ENCODE results near the gene CAPN7. TPM values are rescaled to one million over a fixed set of nuclear protein-coding genes. Genes with fewer than 3 reads are reported as not detected.

The CAPN7 gene
- polyA plus RNA-seq, 2 donors = 11.2 to 11.9 TPM

DNA sequence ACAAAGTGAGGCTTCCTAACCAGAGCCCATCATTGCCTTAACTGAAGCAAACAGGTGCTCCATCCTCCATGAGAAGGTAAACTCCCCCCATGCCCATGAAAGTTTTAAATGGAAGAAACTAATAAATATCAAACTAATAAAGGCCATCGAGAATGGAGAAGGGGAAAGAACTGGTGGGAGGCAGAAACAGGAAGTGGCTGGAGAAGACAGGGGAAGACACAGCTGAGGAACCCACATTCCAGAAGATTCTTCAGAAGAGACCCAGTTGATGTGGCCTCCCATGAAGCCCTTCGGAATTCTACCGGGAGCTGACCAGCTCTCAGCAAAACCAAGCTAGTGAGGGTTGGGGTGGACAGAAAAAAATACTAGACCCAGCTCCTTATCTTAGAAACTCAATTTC is 84.7 kb downstream of the CAPN7 start:
- WGBS, 2 donors = 91 to 92% methylated on average over 3 of the region's 3 CpGs
- H3K27ac ChIP-seq (ENCODE audit: low read depth in 2 of 2, low read length in 1 of 2) = peak overlapping the region in 1 of 2 donors; percentile 33
- peaks cover 2 to 4% of the 10 kb centered on the region in 2 donors for H3K4me1 ChIP-seq (ENCODE audit: control insufficient read depth in 2 of 2, insufficient read depth in 2 of 2, low read length in 1 of 2)

DNA sequence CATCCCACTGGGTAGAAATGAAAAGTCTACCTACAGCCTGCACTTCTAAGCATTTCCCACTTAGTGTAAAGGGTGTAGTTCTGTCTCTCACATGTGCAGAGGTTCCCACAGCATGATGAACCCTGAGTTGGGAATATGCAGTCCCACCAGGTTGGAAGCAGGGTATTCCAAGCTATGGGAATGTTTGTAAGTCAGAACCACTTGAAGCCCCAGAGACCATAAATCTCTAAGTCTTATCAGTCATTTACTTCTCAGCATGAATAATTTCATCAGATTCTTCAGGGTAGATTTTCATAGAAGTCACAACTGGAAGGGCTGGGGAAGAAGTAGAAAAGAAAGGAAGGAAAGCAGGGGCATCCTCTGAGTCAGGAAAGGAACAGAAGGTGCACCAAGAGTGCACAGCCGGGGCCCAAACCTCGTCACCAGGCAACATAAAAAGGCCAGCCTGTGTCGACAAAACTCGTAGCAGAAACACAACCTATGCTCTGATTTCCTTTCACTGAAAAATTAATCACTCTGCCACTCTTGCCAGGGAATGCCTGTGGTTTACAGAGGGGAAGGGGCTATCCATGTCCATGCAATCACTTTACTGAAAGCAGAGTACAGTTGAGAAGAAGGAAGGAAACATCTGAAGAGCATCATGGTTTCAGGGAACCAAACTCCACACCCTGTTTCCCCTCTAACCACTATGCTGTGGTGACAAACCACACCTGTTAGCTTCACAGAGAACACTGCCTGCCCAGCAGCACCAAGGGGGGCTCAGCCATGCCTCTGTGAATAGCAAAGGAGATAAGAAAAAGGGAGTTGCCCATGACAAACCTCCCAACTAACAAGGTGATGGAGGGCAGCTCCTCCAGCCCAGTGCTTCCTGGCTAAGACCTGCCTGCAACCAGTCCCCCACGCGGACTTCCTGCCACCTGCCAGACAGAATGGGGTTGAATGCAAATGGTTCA is 85.8 kb downstream of the CAPN7 start:
- Histone ChIP-seq H3K9me3 (ENCODE audit: control insufficient read depth in 2 of 2, insufficient read depth in 1 of 2, low read depth in 1 of 2, low read length in 1 of 2) (no peaks in the 10 kb centered on the region), H3K4me1 (ENCODE audit: control insufficient read depth in 2 of 2, insufficient read depth in 2 of 2, low read length in 1 of 2) (peaks cover 2 to 4% of the 10 kb centered on the region in 2 donors), H3K4me3 (ENCODE audit: low read depth in 1 of 2, low read length in 2 of 2) (no peak overlapping the region), H3K27ac (ENCODE audit: low read depth in 2 of 2, low read length in 1 of 2) (peak overlapping the region; percentile 17 to 52), H3K27me3 (ENCODE audit: control insufficient read depth in 1 of 2, insufficient read depth in 2 of 2, low read length in 2 of 2) (no peaks in the 10 kb centered on the region), H3K36me3 (ENCODE audit: control insufficient read depth in 2 of 2, insufficient read depth in 2 of 2, low read length in 1 of 2) (no peaks in the 10 kb centered on the region)
- WGBS, 2 donors = 64 to 71% methylated on average over 6 of the region's 6 CpGs

More for the DNA sequence above, 84.7 kb downstream of the CAPN7 start:
- no peaks in the 10 kb centered on the region for H3K27me3 ChIP-seq (ENCODE audit: control insufficient read depth in 1 of 2, insufficient read depth in 2 of 2, low read length in 2 of 2)
- H3K36me3 ChIP-seq (ENCODE audit: control insufficient read depth in 2 of 2, insufficient read depth in 2 of 2, low read length in 1 of 2) = no peaks in the 10 kb centered on the region
- no peak overlapping the region for H3K4me3 ChIP-seq (ENCODE audit: low read depth in 1 of 2, low read length in 2 of 2)
- H3K9me3 ChIP-seq (ENCODE audit: control insufficient read depth in 2 of 2, insufficient read depth in 1 of 2, low read depth in 1 of 2, low read length in 1 of 2) = no peaks in the 10 kb centered on the region

DNA sequence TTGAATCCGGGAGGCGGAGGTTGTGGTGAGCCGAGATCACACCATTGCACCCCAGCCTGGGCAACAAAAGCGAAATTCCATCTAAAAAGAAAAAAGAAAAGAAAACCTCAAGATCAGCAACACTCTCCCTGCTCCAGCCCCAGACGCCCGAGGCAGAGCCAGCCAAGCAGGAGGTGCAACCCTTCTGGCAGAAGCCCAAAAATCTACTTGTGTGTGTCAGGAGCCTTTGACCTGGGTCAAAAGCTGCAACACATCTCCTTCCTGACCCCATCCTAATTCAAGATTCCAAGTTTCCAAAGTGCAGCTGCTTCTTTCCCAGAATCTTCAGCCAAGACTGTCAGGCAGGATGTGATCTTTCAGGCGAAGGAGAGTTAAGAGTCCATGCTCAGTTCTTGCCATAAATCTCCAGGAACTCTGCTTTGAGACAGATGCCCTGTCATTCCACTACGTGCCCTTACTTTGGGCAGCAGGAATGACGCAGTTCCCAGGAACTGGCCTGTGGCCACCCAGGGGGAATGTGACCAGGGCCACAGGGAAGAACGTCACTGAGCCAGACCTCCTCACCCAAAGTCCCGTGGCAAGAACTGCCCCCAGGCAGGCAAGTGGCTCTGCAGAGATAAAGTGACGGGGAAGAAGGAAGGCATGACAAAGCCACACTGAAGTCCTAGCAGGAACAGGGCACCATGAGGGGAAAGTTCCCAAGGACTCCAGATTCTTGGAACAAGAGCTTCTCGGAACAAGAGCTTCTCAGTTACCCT is 86.9 kb downstream of the CAPN7 start:
- 47 to 51% methylated on average over 13 of the region's 13 CpGs for WGBS, 2 donors
- Histone ChIP-seq H3K27me3 (ENCODE audit: control insufficient read depth in 1 of 2, insufficient read depth in 2 of 2, low read length in 2 of 2) (no peaks in the 10 kb centered on the region), H3K27ac (ENCODE audit: low read depth in 2 of 2, low read length in 1 of 2) (peak overlapping the region; percentile 40 to 82), H3K4me3 (ENCODE audit: low read depth in 1 of 2, low read length in 2 of 2) (no peak overlapping the region), H3K9me3 (ENCODE audit: control insufficient read depth in 2 of 2, insufficient read depth in 1 of 2, low read depth in 1 of 2, low read length in 1 of 2) (no peaks in the 10 kb centered on the region), H3K4me1 (ENCODE audit: control insufficient read depth in 2 of 2, insufficient read depth in 2 of 2, low read length in 1 of 2) (peaks cover 2 to 4% of the 10 kb centered on the region in 2 donors), H3K36me3 (ENCODE audit: control insufficient read depth in 2 of 2, insufficient read depth in 2 of 2, low read length in 1 of 2) (no peaks in the 10 kb centered on the region)

DNA sequence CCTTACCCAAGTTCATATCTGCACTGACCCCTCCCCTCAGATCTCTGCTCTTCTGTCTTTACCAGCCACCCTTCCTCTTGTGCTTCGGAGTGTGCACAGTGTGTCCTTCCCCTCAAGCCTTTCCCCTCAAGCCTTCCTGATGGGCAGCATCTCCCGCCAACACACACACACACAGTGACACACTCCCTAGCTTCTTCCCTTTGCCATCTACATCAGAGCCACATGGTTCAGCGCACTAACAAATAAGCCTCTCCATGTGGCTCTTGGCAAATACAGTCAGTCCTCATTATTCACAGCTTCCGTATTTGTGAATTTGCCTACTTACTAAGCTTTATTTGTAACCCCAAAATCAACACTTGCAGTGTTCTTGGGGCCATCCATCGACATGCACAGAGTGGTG is 88.9 kb downstream of the CAPN7 start:
- no peaks in the 10 kb centered on the region for H3K9me3 ChIP-seq (ENCODE audit: control insufficient read depth in 2 of 2, insufficient read depth in 1 of 2, low read depth in 1 of 2, low read length in 1 of 2)
- H3K4me3 ChIP-seq (ENCODE audit: low read depth in 1 of 2, low read length in 2 of 2) = no peak overlapping the region
- no peaks in the 10 kb centered on the region for H3K36me3 ChIP-seq (ENCODE audit: control insufficient read depth in 2 of 2, insufficient read depth in 2 of 2, low read length in 1 of 2)
- peak overlapping the region in 1 of 2 donors; percentile 12 for H3K27ac ChIP-seq (ENCODE audit: low read depth in 2 of 2, low read length in 1 of 2)
- 81 to 83% methylated on average over 5 of the region's 5 CpGs for WGBS, 2 donors
- H3K27me3 ChIP-seq (ENCODE audit: control insufficient read depth in 1 of 2, insufficient read depth in 2 of 2, low read length in 2 of 2) = no peaks in the 10 kb centered on the region
- H3K4me1 ChIP-seq (ENCODE audit: control insufficient read depth in 2 of 2, insufficient read depth in 2 of 2, low read length in 1 of 2) = peaks cover 4% of the 10 kb centered on the region in 2 donors

DNA sequence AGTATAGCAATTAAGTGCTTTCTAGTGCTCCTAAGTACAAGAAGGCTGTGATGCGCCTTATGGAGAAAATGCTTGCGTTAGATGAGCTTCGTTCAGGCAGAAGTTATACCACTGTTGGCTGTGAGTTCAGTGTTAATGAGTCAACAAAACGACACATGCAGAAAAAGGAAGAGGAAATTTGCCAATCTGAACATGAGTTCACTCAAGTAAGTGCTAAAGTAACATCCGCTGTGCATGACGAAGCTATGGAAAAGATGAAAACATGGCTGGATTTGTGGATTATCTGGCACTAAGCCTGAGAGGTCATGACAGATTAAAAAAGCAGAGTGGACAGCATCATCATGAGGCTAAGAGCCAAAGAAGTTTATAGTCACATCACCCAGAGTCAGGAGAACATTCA is 89.5 kb downstream of the CAPN7 start:
- Histone ChIP-seq H3K9me3 (ENCODE audit: control insufficient read depth in 2 of 2, insufficient read depth in 1 of 2, low read depth in 1 of 2, low read length in 1 of 2) (no peaks in the 10 kb centered on the region), H3K4me3 (ENCODE audit: low read depth in 1 of 2, low read length in 2 of 2) (no peak overlapping the region), H3K27ac (ENCODE audit: low read depth in 2 of 2, low read length in 1 of 2) (no peak overlapping the region), H3K4me1 (ENCODE audit: control insufficient read depth in 2 of 2, insufficient read depth in 2 of 2, low read length in 1 of 2) (peaks cover 4% of the 10 kb centered on the region in 2 donors), H3K36me3 (ENCODE audit: control insufficient read depth in 2 of 2, insufficient read depth in 2 of 2, low read length in 1 of 2) (no peaks in the 10 kb centered on the region), H3K27me3 (ENCODE audit: control insufficient read depth in 1 of 2, insufficient read depth in 2 of 2, low read length in 2 of 2) (no peaks in the 10 kb centered on the region)
- WGBS, 2 donors = 62 to 66% methylated on average over 6 of the region's 6 CpGs

DNA sequence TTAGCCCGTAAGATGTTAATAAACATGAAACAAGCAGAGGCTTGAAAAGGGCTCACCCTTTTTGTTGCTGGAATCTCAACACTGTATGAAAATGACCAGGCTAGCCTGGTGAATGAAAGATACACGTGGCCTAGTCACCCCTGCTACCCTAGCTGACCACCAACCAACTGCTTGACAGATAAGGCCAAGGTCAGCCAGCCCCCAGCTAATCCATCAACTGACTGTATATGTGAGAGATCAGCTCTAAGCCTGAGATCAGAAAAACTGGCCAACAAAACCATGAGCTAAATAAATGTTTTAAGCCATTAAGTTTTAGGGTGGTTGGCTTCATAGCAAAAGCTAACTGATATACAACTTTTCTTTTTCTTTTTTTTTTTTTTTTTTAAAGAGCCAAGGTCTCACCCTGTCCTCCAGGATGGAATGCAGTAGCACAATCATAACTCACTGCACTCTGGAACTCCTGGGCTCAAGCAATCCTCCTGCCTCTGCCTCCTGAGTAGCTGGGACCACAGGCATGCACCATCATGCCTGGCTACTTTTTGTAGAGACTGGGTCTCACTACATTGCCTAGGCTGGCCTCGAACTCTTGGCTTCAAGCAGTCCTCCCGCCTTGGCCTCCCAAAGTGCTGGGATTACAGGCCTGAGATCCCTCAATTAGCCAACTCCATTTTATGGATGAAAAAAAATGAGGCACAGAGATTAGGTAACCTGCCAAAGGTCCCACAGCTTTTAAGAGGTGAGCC is 91.7 kb downstream of the CAPN7 start:
- 65 to 68% methylated on average over 4 of the region's 4 CpGs for WGBS, 2 donors

DNA sequence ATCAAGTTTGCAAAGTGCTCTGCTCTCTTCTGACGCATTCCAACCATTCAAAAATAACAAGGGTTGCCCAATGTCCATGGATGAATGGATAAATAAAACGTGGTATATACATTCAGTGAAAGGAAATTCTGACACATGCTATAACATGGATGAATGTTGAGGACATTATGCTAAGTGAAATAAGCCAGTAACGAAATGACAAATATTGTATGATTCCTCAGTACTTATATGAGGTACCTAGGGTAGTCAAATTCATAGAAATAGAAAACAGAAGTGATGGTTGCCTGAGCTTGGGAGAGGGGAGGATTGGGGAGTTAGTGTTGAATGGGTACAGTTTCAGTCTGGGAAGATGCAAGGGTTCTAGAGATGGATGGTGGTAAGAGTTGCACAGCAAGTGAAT is 92.5 kb downstream of the CAPN7 start:
- no peaks in the 10 kb centered on the region for H3K9me3 ChIP-seq (ENCODE audit: control insufficient read depth in 2 of 2, insufficient read depth in 1 of 2, low read depth in 1 of 2, low read length in 1 of 2)
- no peaks in the 10 kb centered on the region for H3K27me3 ChIP-seq (ENCODE audit: control insufficient read depth in 1 of 2, insufficient read depth in 2 of 2, low read length in 2 of 2)
- H3K4me1 ChIP-seq (ENCODE audit: control insufficient read depth in 2 of 2, insufficient read depth in 2 of 2, low read length in 1 of 2) = peaks cover 2 to 4% of the 10 kb centered on the region in 2 donors
- WGBS, 2 donors = 76 to 79% methylated on average over 3 of the region's 3 CpGs
- peak overlapping the region in 1 of 2 donors; percentile 49 for H3K27ac ChIP-seq (ENCODE audit: low read depth in 2 of 2, low read length in 1 of 2)
- no peak overlapping the region for H3K4me3 ChIP-seq (ENCODE audit: low read depth in 1 of 2, low read length in 2 of 2)
- no peaks in the 10 kb centered on the region for H3K36me3 ChIP-seq (ENCODE audit: control insufficient read depth in 2 of 2, insufficient read depth in 2 of 2, low read length in 1 of 2)

More for the DNA sequence above, 91.7 kb downstream of the CAPN7 start:
- H3K36me3 ChIP-seq (ENCODE audit: control insufficient read depth in 2 of 2, insufficient read depth in 2 of 2, low read length in 1 of 2) = no peaks in the 10 kb centered on the region
- no peaks in the 10 kb centered on the region for H3K9me3 ChIP-seq (ENCODE audit: control insufficient read depth in 2 of 2, insufficient read depth in 1 of 2, low read depth in 1 of 2, low read length in 1 of 2)
- peaks cover 2 to 8% of the 10 kb centered on the region in 2 donors for H3K4me1 ChIP-seq (ENCODE audit: control insufficient read depth in 2 of 2, insufficient read depth in 2 of 2, low read length in 1 of 2)
- H3K27me3 ChIP-seq (ENCODE audit: control insufficient read depth in 1 of 2, insufficient read depth in 2 of 2, low read length in 2 of 2) = no peaks in the 10 kb centered on the region
- H3K27ac ChIP-seq (ENCODE audit: low read depth in 2 of 2, low read length in 1 of 2) = no peak overlapping the region
- H3K4me3 ChIP-seq (ENCODE audit: low read depth in 1 of 2, low read length in 2 of 2) = no peak overlapping the region

DNA sequence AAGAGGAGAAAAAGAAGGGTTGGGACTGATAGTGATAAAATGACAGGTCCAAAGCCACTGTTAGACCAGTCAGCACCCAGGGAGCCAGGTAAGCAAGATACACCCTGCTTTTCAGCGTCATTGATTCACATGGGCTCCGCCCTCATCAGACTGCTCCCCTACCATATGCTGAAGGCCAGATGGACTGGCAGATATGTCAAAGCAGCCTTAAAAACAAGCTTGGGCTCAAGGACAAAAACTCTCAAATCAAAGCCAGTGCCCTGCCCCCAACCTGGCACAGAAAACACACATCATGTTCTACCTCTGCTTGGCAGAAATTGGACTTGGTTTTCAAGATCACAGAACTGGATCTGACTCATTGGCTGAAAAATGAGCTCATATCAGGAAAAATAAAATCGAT is 93.0 kb downstream of the CAPN7 start:
- H3K9me3 ChIP-seq (ENCODE audit: control insufficient read depth in 2 of 2, insufficient read depth in 1 of 2, low read depth in 1 of 2, low read length in 1 of 2) = no peaks in the 10 kb centered on the region
- 42 to 51% methylated on average over 3 of the region's 3 CpGs for whole genome bisulfite sequencing, 2 donors
- peak overlapping the region; percentile 49 to 72 for H3K27ac ChIP-seq (ENCODE audit: low read depth in 2 of 2, low read length in 1 of 2)
- H3K27me3 ChIP-seq (ENCODE audit: control insufficient read depth in 1 of 2, insufficient read depth in 2 of 2, low read length in 2 of 2) = no peaks in the 10 kb centered on the region
- H3K4me3 ChIP-seq (ENCODE audit: low read depth in 1 of 2, low read length in 2 of 2) = no peak overlapping the region
- H3K4me1 ChIP-seq (ENCODE audit: control insufficient read depth in 2 of 2, insufficient read depth in 2 of 2, low read length in 1 of 2) = peaks cover 2 to 4% of the 10 kb centered on the region in 2 donors
- peaks cover 0 to 3% of the 10 kb centered on the region in 2 donors for H3K36me3 ChIP-seq (ENCODE audit: control insufficient read depth in 2 of 2, insufficient read depth in 2 of 2, low read length in 1 of 2)

Data from esophagus (tissue), 2 donors.